Neural cell (in vitro differentiated cells): Measurements from ENCODE around the gene NTN5. TPM values are rescaled to one million over a fixed set of nuclear protein-coding genes. Genes with fewer than 3 reads are reported as not detected.

Source experiments
- H2AFZ ChIP-seq: fragments of 200-600, 300-800 bp; sonication (generic), shearing (Covaris generic); 2 replicates; pipeline ENCODE4 v1.6.0; 2014; ENCODE audit warnings: low read depth, mild to moderate bottlenecking, antibody characterized with exemption, low read length, moderate library complexity
- H3F3A ChIP-seq: fragments of 200-600 bp; shearing (Covaris generic); 2 replicates; pipeline ENCODE4 v1.6.1; 2016; ENCODE audit warnings: mild to moderate bottlenecking, moderate library complexity, mixed read lengths, antibody characterized with exemption, low read length; ENCODE audit not compliant: insufficient read depth, poor library complexity, severe bottlenecking
- H3K27ac ChIP-seq: fragments of 200-600, 300-800 bp; sonication (generic), shearing (Covaris generic); 2 replicates; pipeline ENCODE4 v1.5.1; 2014; ENCODE audit warnings: mild to moderate bottlenecking, low read length, moderate library complexity
- H3K27me3 ChIP-seq: fragments of 300-800, 200-600 bp; sonication (generic), shearing (Covaris generic); 2 replicates; pipeline ENCODE4 v1.6.0; 2014; ENCODE audit warnings: mild to moderate bottlenecking, low read depth, low read length, moderate library complexity; ENCODE audit not compliant: insufficient read depth
- H3K36me3 ChIP-seq: fragments of 300-800, 200-600 bp; sonication (generic), shearing (Covaris generic); 2 replicates; pipeline ENCODE4 v1.5.1; 2014; ENCODE audit warnings: mild to moderate bottlenecking, antibody characterized with exemption, low read length, moderate library complexity; ENCODE audit not compliant: insufficient read depth
- H3K4me2 ChIP-seq: fragments of 300-800, 200-600 bp; sonication (generic), shearing (Covaris generic); 2 replicates; pipeline ENCODE4 v1.6.0; 2014; ENCODE audit warnings: mild to moderate bottlenecking, low read length
- H3K4me3 ChIP-seq: fragments of 300-800, 200-600 bp; sonication (generic), shearing (Covaris generic); 2 replicates; pipeline ENCODE4 v1.5.1; 2014; ENCODE audit warnings: mild to moderate bottlenecking, low read length, moderate library complexity
- H3K79me2 ChIP-seq: fragments of 200-600 bp; shearing (Covaris generic); replicated peaks from 2 replicates; pipeline ENCODE4 v1.6.0; 2014; ENCODE audit warnings: mild to moderate bottlenecking, low read length, moderate library complexity; ENCODE audit not compliant: insufficient read depth
- H3K9ac ChIP-seq: fragments of 300-800, 200-600 bp; sonication (generic), shearing (Covaris generic); 2 replicates; pipeline ENCODE4 v1.6.1; 2016; ENCODE audit warnings: mild to moderate bottlenecking, low read length, mixed read lengths
- H3K9me2 ChIP-seq: fragments of 200-600 bp; shearing (Covaris generic); 2 replicates; pipeline ENCODE4 v1.6.1; 2016; ENCODE audit warnings: mild to moderate bottlenecking, low read length, mixed read lengths; ENCODE audit not compliant: insufficient read depth
- H3K9me3 ChIP-seq: fragments of 200-600, 300-800 bp; sonication (generic), shearing (Covaris generic); 2 replicates; pipeline ENCODE4 v1.6.1; 2016; ENCODE audit warnings: mild to moderate bottlenecking, mixed run types, low read length, moderate library complexity, mixed read lengths
- H4K20me1 ChIP-seq: fragments of 200-600 bp; shearing (Covaris generic); 2 replicates; pipeline ENCODE4 v1.6.1; 2016; ENCODE audit warnings: mild to moderate bottlenecking, mixed run types; ENCODE audit not compliant: insufficient read depth
- CTCF ChIP-seq: fragments of 450-650 bp; IDR thresholded peaks from 2 replicates; pipeline ENCODE4 v1.5.1; 2014; ENCODE audit warnings: antibody characterized with exemption, mild to moderate bottlenecking, moderate library complexity; ENCODE audit not compliant: poor library complexity, severe bottlenecking
- EP300 ChIP-seq: fragments of 450-650 bp; conservative IDR thresholded peaks from 2 replicates; pipeline ENCODE4 v1.6.1; 2014; ENCODE audit warnings: antibody characterized with exemption, mild to moderate bottlenecking, moderate library complexity; ENCODE audit not compliant: poor library complexity, severe bottlenecking
- EZH2 ChIP-seq: fragments of 200-600, 300-800 bp; shearing (Covaris generic), sonication (generic); IDR thresholded peaks from 2 replicates; pipeline ENCODE4 v1.6.1; 2014; ENCODE audit warnings: antibody characterized with exemption, low read length, borderline replicate concordance, mild to moderate bottlenecking; ENCODE audit not compliant: insufficient read depth, poor library complexity, severe bottlenecking
- MXI1 ChIP-seq: fragments of 450-650 bp; conservative IDR thresholded peaks from 2 replicates; pipeline ENCODE4 v1.6.1; 2014; ENCODE audit warnings: antibody characterized with exemption, mild to moderate bottlenecking; ENCODE audit not compliant: poor library complexity, severe bottlenecking
- POLR2AphosphoS5 ChIP-seq: IDR thresholded peaks from 2 replicates; pipeline ENCODE4 v1.6.1; 2012
- RAD21 ChIP-seq: fragments of 450-650 bp; conservative IDR thresholded peaks from 2 replicates; pipeline ENCODE4 v1.6.1; 2014; ENCODE audit warnings: antibody characterized with exemption, mild to moderate bottlenecking, moderate library complexity
- REST ChIP-seq: IDR thresholded peaks from 2 replicates; pipeline ENCODE4 v1.6.1; 2012; ENCODE audit warnings: borderline replicate concordance
- SMC3 ChIP-seq: fragments of 450-650 bp; conservative IDR thresholded peaks from 2 replicates; pipeline ENCODE4 v1.6.1; 2014; ENCODE audit warnings: antibody characterized with exemption, mild to moderate bottlenecking, moderate library complexity; ENCODE audit not compliant: poor library complexity
- TAF1 ChIP-seq: IDR thresholded peaks from 2 replicates; pipeline ENCODE4 v1.6.1; 2012; ENCODE audit warnings: low read depth
- polyA plus RNA-seq: library from polyadenylated mRNA; depleted of rRNA; stranded (reverse); fragments of >200 nt; gene quantifications from 2 replicates; pipeline ENCODE4 v1.2.3, GENCODE V29; 2014

The NTN5 gene
- polyA plus RNA-seq, 1 donor from 2014 or later: not detected

GRCh38 chr19:48636859-48637448 lies 35.9 kb downstream of the NTN5 start, which contains the start of gene DBP:
Gene DBP, minus strand, starts transcription at chr19:48637379. Its CDS starts 385 bp downstream, at chr19:48636994.
- Histone ChIP-seq H3K79me2 (no peaks in the 10 kb centered on the region), H2AFZ (no peak within 1 kb of the TSS), H3K4me2 (peak within 1 kb of the TSS; percentile 44), H3K36me3 (no peaks in the 10 kb centered on the region), H3K9ac (peak within 1 kb of the TSS; percentile 74), H3K27ac (peak within 1 kb of the TSS; percentile 83), H3K27me3 (no peaks in the 10 kb centered on the region), H3K9me3 (no peaks in the 10 kb centered on the region), H3K4me3 (peak within 1 kb of the TSS; percentile 66), H3K9me2 (no peaks in the 10 kb centered on the region), H4K20me1 (no peaks in the 10 kb centered on the region), H3F3A (peaks cover 8% of the 10 kb centered on the region)
- TF ChIP-seq TAF1 (no peak), EP300 (no peak), REST (no peak), RAD21 (peak; percentile 12), CTCF (peak; percentile 27), SMC3 (no peak), EZH2 (no peak), POLR2AphosphoS5 (no peak), MXI1 (no peak)

GRCh38 chr19:48635966-48636858 lies 36.6 kb downstream of the NTN5 start:
- no peaks in the 10 kb centered on the region for H3K27me3 ChIP-seq
- no peaks in the 10 kb centered on the region for H4K20me1 ChIP-seq
- no peak overlapping the region for H2AFZ ChIP-seq
- H3K9me2 ChIP-seq: no peaks in the 10 kb centered on the region
- H3K4me2 ChIP-seq: peak overlapping the region; percentile 54
- peak overlapping the region; percentile 66 for H3K4me3 ChIP-seq
- no peaks in the 10 kb centered on the region for H3K9me3 ChIP-seq
- no peaks in the 10 kb centered on the region for H3K79me2 ChIP-seq
- H3F3A ChIP-seq: peaks cover 8% of the 10 kb centered on the region
- no peaks in the 10 kb centered on the region for H3K36me3 ChIP-seq
- H3K27ac ChIP-seq: peak overlapping the region; percentile 83
- H3K9ac ChIP-seq: peak overlapping the region; percentile 74
- TF ChIP-seq SMC3 (no peak), REST (peak; percentile 4)
